ENCODE results near the gene CTNNA3. TPM values are rescaled to one million over a fixed set of nuclear protein-coding genes. Genes with fewer than 3 reads are reported as not detected.

CTNNA3 gene
- total RNA-seq, 1 donor from 2014 or later: 0.32 TPM

GRCh38 chr10:66008221-66008620, 1687.8 kb downstream of the CTNNA3 start:
- intact Hi-C loops (cut with micrococcal nuclease): no loop called here

- intact Hi-C loops (cut with micrococcal nuclease): no loop called here
Observed at GRCh38 chr10:66006411-66006810, 1689.6 kb downstream of the CTNNA3 start.

GRCh38 chr10:65993451-65993850, 1702.5 kb downstream of the CTNNA3 start:
- intact Hi-C loops (cut with micrococcal nuclease): loop anchor here (10.0 kb wide), 1 partner anchor 61 kb away; no protein-coding TSS in a partner anchor

- intact Hi-C loops (cut with micrococcal nuclease): no loop called here
Observed at GRCh38 chr10:65968871-65969270, 1727.1 kb downstream of the CTNNA3 start.

GRCh38 chr10:65968437-65968836, 1727.6 kb downstream of the CTNNA3 start:
- intact Hi-C loops (cut with micrococcal nuclease): no loop called here

GRCh38 chr10:65964205-65964604, 1731.8 kb downstream of the CTNNA3 start:
- intact Hi-C loops (cut with micrococcal nuclease): no loop called here

- intact Hi-C loops (cut with micrococcal nuclease): no loop called here
Observed at GRCh38 chr10:65952086-65952485, 1743.9 kb downstream of the CTNNA3 start.

- intact Hi-C loops (cut with micrococcal nuclease): no loop called here
Observed at GRCh38 chr10:65950075-65950474, 1745.9 kb downstream of the CTNNA3 start.

- intact Hi-C loops (cut with micrococcal nuclease): no loop called here
Observed at GRCh38 chr10:65949526-65949925, 1746.5 kb downstream of the CTNNA3 start.

- intact Hi-C loops (cut with micrococcal nuclease): no loop called here
Observed at GRCh38 chr10:65945061-65945460, 1750.9 kb downstream of the CTNNA3 start.

- intact Hi-C loops (cut with micrococcal nuclease): no loop called here
Observed at GRCh38 chr10:65943451-65943850, 1752.5 kb downstream of the CTNNA3 start.

- intact Hi-C loops (cut with micrococcal nuclease): no loop called here
Observed at GRCh38 chr10:65940816-65941662, 1755.0 kb downstream of the CTNNA3 start.

- intact Hi-C loops (cut with micrococcal nuclease): no loop called here
Observed at GRCh38 chr10:65940105-65940504, 1755.9 kb downstream of the CTNNA3 start.

GRCh38 chr10:65931291-65932070, 1764.5 kb downstream of the CTNNA3 start:
- intact Hi-C loops (cut with micrococcal nuclease): no loop called here

GRCh38 chr10:65911151-65911835, 1784.7 kb downstream of the CTNNA3 start:
- intact Hi-C loops (cut with micrococcal nuclease): no loop called here

- intact Hi-C loops (cut with micrococcal nuclease): no loop called here
Observed at GRCh38 chr10:65910209-65910608, 1785.8 kb downstream of the CTNNA3 start.

GRCh38 chr10:65907199-65907712, 1788.7 kb downstream of the CTNNA3 start:
- intact Hi-C loops (cut with micrococcal nuclease): no loop called here

GRCh38 chr10:65903620-65904019, 1792.4 kb downstream of the CTNNA3 start:
- intact Hi-C loops (cut with micrococcal nuclease): no loop called here

GRCh38 chr10:65900271-65900670, 1795.7 kb downstream of the CTNNA3 start:
- intact Hi-C loops (cut with micrococcal nuclease): no loop called here

GRCh38 chr10:65898055-65898454, 1797.9 kb downstream of the CTNNA3 start:
- intact Hi-C loops (cut with micrococcal nuclease): no loop called here

- intact Hi-C loops (cut with micrococcal nuclease): no loop called here
Observed at GRCh38 chr10:65894961-65895360, 1801.0 kb downstream of the CTNNA3 start.

GRCh38 chr10:65894379-65894778, 1801.6 kb downstream of the CTNNA3 start:
- intact Hi-C loops (cut with micrococcal nuclease): no loop called here
